OCI-LY7 (cell line): ENCODE measurements around the gene SLC25A3. TPM values are rescaled to one million over a fixed set of nuclear protein-coding genes. Genes with fewer than 3 reads are reported as not detected.
A peak's percentile ranks its signal among the peaks of the same experiment; 100 is the strongest.

Source experiments
- BruUV-seq: library from RNA; stranded (reverse); fragments of 400-500 nt; replicated peaks from 2 replicates; lab custom pipeline; 2021; lab: Mats Ljungman, UMichigan
- CTCF ChIA-PET: fragments of 300-600 bp; sonication (Branson Sonifier 250); formaldehyde crosslinking; loops from one replicate; lab custom pipeline; 2022; ENCODE audit warnings: antibody characterized with exemption; ENCODE audit not compliant: unreplicated experiment; lab: Charles Lee
- POLR2A ChIA-PET: fragments of 300-600 bp; sonication (Branson Sonifier 250); formaldehyde crosslinking; loops from one replicate; lab custom pipeline; 2022; ENCODE audit warnings: antibody characterized with exemption; lab: Charles Lee
- DNase-seq: peaks from one replicate; pipeline ENCODE4 v3.0.0-alpha.2; 2015; ENCODE audit warnings: low spot score
- H2AFZ ChIP-seq: fragments of 200-600 bp; sonication (generic), shearing (Covaris generic); 2 replicates; pipeline ENCODE4 v1.6.1; 2014; ENCODE audit warnings: mild to moderate bottlenecking, antibody characterized with exemption, low read length, moderate library complexity
- H3K27ac ChIP-seq: fragments of 200-600 bp; sonication (generic); 2 replicates; pipeline ENCODE4 v1.5.1; 2014; ENCODE audit warnings: mixed run types, low read depth, mild to moderate bottlenecking, moderate library complexity, low read length, inconsistent platforms; ENCODE audit not compliant: poor library complexity, severe bottlenecking
- H3K36me3 ChIP-seq: fragments of 200-600 bp; sonication (generic); 2 replicates; pipeline ENCODE4 v1.6.1; 2014; ENCODE audit warnings: mild to moderate bottlenecking, antibody characterized with exemption, low read length, moderate library complexity, mixed read lengths; ENCODE audit not compliant: insufficient read depth
- H3K4me1 ChIP-seq: fragments of 200-600 bp; sonication (generic); 2 replicates; pipeline ENCODE4 v1.5.1; 2014; ENCODE audit warnings: mild to moderate bottlenecking, low read length; ENCODE audit not compliant: insufficient read depth, poor library complexity, severe bottlenecking
- H3K4me2 ChIP-seq: fragments of 200-600 bp; sonication (generic); 2 replicates; pipeline ENCODE4 v1.6.1; 2014; ENCODE audit warnings: mild to moderate bottlenecking, low read length
- H3K4me3 ChIP-seq: fragments of 200-600 bp; sonication (generic); 2 replicates; pipeline ENCODE4 v1.5.1; 2014; ENCODE audit warnings: mild to moderate bottlenecking, low read depth, low read length; ENCODE audit not compliant: poor library complexity, severe bottlenecking
- H3K79me2 ChIP-seq: fragments of 200-600 bp; sonication (generic); 2 replicates; pipeline ENCODE4 v1.6.1; 2016; ENCODE audit warnings: low read depth, mild to moderate bottlenecking, low read length, moderate library complexity, mixed read lengths; ENCODE audit not compliant: insufficient read depth
- H3K9me2 ChIP-seq: fragments of 200-600 bp; sonication (generic); 2 replicates; pipeline ENCODE4 v1.6.1; 2016; ENCODE audit warnings: mild to moderate bottlenecking, low read length, mixed read lengths; ENCODE audit not compliant: insufficient read depth
- H3K9me3 ChIP-seq: fragments of 200-600 bp; sonication (generic); 2 replicates; pipeline ENCODE4 v1.6.1; 2014; ENCODE audit warnings: mild to moderate bottlenecking, mixed run types, low read length, mixed read lengths
- H4K20me1 ChIP-seq: fragments of 200-600 bp; sonication (generic); 2 replicates; pipeline ENCODE4 v1.6.1; 2014; ENCODE audit warnings: mild to moderate bottlenecking, antibody characterized with exemption, low read length, moderate library complexity, mixed read lengths; ENCODE audit not compliant: insufficient read depth
- EZH2phosphoT487 ChIP-seq: fragments of 200-600 bp; sonication (generic); IDR thresholded peaks from 2 replicates; pipeline ENCODE4 v1.6.1; 2018; ENCODE audit warnings: low read depth, borderline replicate concordance, mild to moderate bottlenecking, mixed run types, antibody characterized with exemption, low read length, moderate library complexity, mixed read lengths
- intact Hi-C: fragments of 100-400 bp; cut with micrococcal nuclease; formaldehyde crosslinking; loops from one replicate; pipeline ENCODE4 v1.10.0; 2022; ENCODE audit not compliant: unreplicated experiment
- small RNA-seq: library from RNA; depleted of rRNA; stranded (forward); fragments of <200 nt; gene quantifications from one replicate; pipeline ENCODE3, GENCODE V24; 2014
- total RNA-seq, 2 experiments: library from RNA; depleted of rRNA in 1 of 2; stranded (reverse); fragments of >200 nt in 1 of 2; shearing (Covaris generic) in 1 of 2; gene quantifications; 2 replicates each; pipeline ENCODE4 v1.2.3, GENCODE V29; 2014 to 2022
- TF ChIP-seq, protein P1 (sequence below): fragments of 200-600 bp; sonication (generic); conservative IDR thresholded peaks from 2 replicates; pipeline ENCODE4 v1.5.1; 2014; ENCODE audit warnings: mild to moderate bottlenecking, antibody characterized with exemption, low read length, moderate library complexity, mixed read lengths

Gene SLC25A3
- total RNA-seq, 2 experiments from 2014 or later: 355 to 476 TPM

DNA sequence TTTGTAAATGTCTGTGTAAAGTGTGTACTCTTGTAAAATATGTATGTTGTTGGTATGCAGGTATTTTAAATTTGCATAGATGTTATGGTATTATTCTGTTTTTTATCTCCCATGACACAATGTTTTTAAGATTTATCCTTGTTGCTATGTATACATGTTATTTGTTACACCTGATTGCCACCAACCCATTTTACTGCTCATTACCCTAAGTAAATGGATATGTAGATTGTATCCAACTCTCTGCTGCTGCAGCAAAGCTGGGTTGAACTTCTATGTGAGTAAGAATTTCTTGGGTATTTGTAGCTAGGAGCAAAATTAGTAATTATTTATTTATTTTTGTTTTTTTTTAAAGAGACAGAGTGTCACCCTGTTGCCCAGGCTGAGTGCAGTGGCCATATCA lies 57.8 kb downstream of the SLC25A3 start:
- TF ChIP-seq EZH2phosphoT487: no peak
- TF ChIP-seq, protein P1, sequence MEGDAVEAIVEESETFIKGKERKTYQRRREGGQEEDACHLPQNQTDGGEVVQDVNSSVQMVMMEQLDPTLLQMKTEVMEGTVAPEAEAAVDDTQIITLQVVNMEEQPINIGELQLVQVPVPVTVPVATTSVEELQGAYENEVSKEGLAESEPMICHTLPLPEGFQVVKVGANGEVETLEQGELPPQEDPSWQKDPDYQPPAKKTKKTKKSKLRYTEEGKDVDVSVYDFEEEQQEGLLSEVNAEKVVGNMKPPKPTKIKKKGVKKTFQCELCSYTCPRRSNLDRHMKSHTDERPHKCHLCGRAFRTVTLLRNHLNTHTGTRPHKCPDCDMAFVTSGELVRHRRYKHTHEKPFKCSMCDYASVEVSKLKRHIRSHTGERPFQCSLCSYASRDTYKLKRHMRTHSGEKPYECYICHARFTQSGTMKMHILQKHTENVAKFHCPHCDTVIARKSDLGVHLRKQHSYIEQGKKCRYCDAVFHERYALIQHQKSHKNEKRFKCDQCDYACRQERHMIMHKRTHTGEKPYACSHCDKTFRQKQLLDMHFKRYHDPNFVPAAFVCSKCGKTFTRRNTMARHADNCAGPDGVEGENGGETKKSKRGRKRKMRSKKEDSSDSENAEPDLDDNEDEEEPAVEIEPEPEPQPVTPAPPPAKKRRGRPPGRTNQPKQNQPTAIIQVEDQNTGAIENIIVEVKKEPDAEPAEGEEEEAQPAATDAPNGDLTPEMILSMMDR: no peak
- intact Hi-C loops: no loop called here
- peaks cover 16% of the 10 kb centered on the region for H3K79me2 ChIP-seq
- CTCF ChIA-PET: no interaction called here
- H3K4me3 ChIP-seq: no peak overlapping the region
- no peak for DNase-seq
- peaks cover 4% of the 10 kb centered on the region; the same call in 1 of the 2 replicates for H4K20me1 ChIP-seq
- no peak overlapping the region for H3K27ac ChIP-seq
- peaks cover 62% of the 10 kb centered on the region for H3K36me3 ChIP-seq
- no peaks in the 10 kb centered on the region for H3K9me2 ChIP-seq
- H3K4me1 ChIP-seq: peaks cover 10% of the 10 kb centered on the region
- H3K4me2 ChIP-seq: no peak overlapping the region
- no peaks in the 10 kb centered on the region for H3K9me3 ChIP-seq
- H2AFZ ChIP-seq: no peak overlapping the region
- POLR2A ChIA-PET: interaction anchor here (0.9 to 1.5 kb wide), 3 partner anchors 17 to 57 kb away, joined by 3 to 4 read pairs (median 4); no protein-coding TSS in a partner anchor
- no TSS peak for BruUV-seq

DNA sequence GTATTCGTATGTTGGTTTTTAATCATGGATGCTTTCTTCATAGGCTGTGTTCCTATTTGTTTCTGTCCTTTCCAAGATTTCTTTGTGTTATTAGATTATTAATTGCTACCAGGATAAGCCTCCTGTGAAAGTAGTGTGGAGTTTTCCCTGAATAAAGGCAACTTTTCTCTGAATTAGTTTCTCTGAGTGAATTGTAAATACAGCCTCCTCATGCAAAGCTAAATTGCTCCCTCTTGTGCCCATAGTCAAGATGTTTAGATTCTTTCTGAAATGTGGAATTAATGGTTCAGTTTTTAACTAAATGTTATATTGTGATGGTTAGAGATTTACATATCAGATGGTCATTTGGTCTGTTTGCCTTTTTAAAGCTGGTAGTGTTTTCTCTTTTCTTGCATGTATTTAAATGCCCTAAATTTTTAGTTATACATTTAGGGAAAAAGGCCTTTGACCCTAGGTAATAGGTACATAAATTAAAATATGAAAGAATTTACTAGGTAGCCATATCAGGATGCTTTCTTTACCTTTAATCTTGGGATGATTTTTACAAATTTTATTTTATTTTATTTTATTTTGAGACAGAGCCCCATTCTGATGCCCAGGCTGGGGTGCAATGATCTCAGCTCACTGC lies 60.5 kb downstream of the SLC25A3 start:
- POLR2A ChIA-PET: interaction anchor here (0.6 to 1.0 kb wide), 2 partner anchors 59 to 91 kb away, joined by 3 read pairs; no protein-coding TSS in a partner anchor
- no peaks in the 10 kb centered on the region for H3K79me2 ChIP-seq

More for the DNA sequence above, 60.5 kb downstream of the SLC25A3 start:
- no peaks in the 10 kb centered on the region for H4K20me1 ChIP-seq
- no peak overlapping the region for H3K4me2 ChIP-seq
- peaks cover 72% of the 10 kb centered on the region for H3K36me3 ChIP-seq
- no peaks in the 10 kb centered on the region for H3K9me3 ChIP-seq
- peak; percentile 71 for DNase-seq
- intact Hi-C loops: loop anchor here (1.0 to 2.0 kb wide), 2 partner anchors 87 to 229 kb away; no protein-coding TSS in a partner anchor
- no peaks in the 10 kb centered on the region for H3K4me1 ChIP-seq
- BruUV-seq: no TSS peak
- no peaks in the 10 kb centered on the region for H3K9me2 ChIP-seq
- H3K27ac ChIP-seq: no peak overlapping the region
- H2AFZ ChIP-seq: no peak overlapping the region
- TF ChIP-seq EZH2phosphoT487: no peak
- TF ChIP-seq, protein P1: peak; percentile 92
- no peak overlapping the region for H3K4me3 ChIP-seq
- CTCF ChIA-PET: no interaction called here

Small RNA genes within 50 kb of the gene (small RNA-seq; reads per million reads assigned to genes)
- 52.0 reads per million, percentile 98 among the genes with 10 or more reads in this experiment for gene SNORA53

Other genes with a start within 250 kb of the SLC25A3 start
- 377 and 402 TPM in 2 replicates for gene TMPO, start 78.1 kb upstream of the SLC25A3 start, total RNA-seq (2014; rRNA removed; shearing (Covaris generic))
- 389 and 436 TPM in 2 replicates for gene TMPO, start 78.1 kb upstream of the SLC25A3 start, total RNA-seq (2022)
- gene IKBIP, start 51.1 kb downstream of the SLC25A3 start, total RNA-seq (2014; rRNA removed; shearing (Covaris generic)): 18.3 and 25.1 TPM in 2 replicates
- gene IKBIP, start 51.1 kb downstream of the SLC25A3 start, total RNA-seq (2022): 25.5 and 26.6 TPM in 2 replicates
- 14.7 and 16.0 TPM in 2 replicates for gene APAF1, start 51.6 kb downstream of the SLC25A3 start, total RNA-seq (2014; rRNA removed; shearing (Covaris generic))
- gene APAF1, start 51.6 kb downstream of the SLC25A3 start, total RNA-seq (2022): 26.5 and 28.6 TPM in 2 replicates